Activated naive CD4-positive, alpha-beta T cell treated with anti-CD3 and anti-CD28 coated beads, Interleukin-2, amount 50 U/mL, for 16 hours (primary cell): ENCODE measurements around the gene SREBF2.
A peak's percentile ranks its signal among the peaks of the same experiment; 100 is the strongest.

Source experiments
- DNase-seq: peaks from one replicate; pipeline ENCODE4 v3.0.0-alpha.2; 2020

Gene SREBF2

DNA sequence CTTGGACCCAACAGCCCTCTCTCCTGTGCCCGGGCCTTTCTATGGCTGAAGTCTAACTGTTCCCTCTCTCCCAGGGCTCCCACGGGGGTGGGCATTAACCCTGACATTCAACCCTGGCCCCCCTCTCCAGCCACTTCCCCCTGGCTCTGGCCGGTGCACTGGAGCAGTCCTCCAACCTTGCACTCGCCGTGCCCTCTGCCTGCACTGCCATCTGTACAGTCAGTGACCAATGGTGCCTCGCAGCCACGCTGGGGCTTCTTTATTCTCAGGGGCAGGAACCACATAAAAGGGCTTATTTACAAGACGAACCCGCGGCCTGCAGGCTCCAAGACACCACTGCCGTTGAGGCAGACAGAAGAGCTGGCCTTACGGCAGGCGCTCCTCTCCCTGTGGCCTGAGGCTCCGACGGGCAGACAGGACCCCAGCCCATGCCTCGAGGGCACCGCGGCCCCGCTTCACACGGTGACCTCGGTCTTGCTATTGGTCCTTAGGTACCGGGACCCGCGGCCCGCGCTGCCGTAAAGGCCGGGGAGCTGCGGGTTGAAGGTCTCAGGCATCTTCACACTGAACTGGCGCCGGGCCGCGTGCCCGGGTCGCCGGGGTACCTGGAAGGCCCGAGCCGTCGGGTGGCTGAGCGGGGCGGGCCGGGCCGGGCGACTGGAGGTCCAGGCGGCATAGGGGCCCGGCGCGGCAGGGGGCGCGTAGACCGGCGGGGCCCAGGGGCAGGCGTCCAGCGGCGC lies 76.6 kb downstream of the SREBF2 start:
- DNase-seq = no peak

DNA sequence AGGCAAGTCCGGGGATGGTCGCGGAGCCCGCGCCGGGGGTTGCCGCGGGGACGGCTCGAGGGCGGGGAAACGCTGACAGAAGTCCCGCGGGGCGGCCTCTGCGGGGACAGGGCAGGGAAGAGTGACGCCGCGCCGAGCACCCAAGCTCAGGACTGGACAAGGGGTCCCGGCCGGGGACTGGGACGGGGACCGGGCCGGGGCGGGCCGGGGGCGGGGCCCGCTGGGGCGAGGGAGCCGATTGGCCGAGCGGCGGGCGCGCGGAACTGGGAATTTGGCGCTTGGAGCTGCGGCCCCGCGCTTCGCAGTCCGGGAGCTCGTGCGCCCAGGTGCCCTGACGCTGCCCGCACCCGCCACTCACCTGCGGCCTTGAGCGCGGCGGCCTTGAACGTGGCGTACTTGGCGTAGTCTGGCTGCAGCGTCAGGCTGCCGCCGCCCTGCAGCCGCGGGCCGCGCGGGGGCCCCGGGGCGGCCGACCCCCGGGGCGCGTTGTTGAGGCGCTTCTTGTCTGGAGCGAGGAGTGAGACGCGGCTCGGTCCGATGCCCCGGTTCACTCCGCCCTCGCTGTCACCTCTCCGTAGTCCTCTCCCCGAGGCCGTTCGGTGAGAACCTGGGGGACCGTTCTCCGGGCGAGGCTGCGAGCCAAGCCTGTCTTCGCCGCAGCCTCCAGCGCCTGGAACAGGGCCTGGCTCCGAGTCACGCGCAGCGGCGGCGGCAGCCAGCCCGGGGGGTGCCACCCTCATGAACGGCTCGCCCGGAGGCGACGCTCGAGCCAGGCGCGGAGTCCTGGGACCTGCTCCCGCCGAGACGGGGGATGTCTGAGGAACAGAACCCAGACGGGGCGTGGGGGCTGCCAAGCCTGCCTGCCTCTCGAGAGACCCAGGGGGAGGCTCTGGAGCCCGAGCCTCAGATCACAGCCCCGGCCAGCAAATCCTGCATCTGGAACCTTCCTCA lies 77.4 kb downstream of the SREBF2 start:
- peak; percentile 48 for DNase-seq

DNA sequence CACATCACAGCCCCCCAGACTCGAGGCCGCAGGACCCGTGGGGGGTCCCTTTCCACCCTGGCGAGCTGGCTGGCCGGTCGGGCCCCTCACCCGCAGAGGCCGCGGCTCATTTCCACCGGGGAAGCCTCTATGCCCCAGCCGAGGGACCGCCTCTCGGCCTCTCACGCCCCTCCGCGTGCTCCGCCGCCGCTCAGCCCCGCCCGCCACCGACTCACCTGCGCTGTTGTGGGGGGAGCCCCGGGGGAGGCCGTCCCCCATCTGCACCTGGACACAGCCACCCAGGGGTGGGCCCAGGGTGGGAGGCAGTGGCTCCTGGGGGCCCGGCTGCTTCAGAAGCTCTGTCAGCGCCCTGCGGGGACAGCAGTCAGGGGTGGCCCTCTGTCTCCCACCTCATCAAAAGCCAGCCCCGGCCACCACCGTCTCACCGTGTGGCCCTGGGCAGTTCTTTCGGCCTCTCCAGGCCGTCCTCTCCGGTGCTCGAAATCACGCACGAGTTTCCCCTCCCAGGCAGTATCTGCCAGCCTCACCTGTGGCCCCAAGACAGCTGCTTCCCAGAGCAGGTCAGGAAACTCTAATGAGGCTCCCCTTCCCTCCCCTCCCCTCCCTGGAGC lies 78.2 kb downstream of the SREBF2 start:
- no peak for DNase-seq

DNA sequence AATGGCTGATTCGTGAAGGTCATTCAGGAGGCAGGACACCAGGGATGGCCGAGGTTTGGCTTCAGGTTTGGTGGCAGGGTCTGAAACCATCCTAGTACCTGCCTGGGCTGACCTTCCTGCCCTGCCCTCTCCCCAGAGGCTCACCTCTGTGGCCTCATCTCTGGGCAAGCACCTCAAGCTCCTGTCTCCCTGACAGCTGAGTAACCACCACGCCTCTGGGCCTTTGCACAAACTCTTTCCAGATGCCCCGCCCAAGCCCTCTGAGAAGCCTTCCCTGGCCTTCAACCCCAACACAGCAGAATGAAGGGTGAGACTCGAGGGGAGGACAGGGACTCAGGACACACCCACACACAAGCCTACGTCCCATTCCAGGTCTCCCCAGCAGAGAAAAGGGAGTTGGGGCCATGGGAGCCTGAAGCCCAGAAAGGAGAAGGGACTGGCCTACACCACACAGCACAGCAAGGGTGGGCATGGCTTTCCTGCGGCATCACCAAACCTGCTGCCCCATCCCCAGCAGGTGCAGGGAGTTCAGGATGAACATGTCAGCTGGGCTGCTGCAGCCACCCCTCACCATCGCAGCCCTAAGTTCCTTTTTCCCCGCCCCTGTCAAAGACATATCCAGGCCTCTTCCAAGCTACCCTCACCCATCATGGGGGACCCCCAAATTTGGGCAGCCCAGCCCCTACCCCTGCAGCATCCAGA lies 79.6 kb downstream of the SREBF2 start:
- DNase-seq = no peak

DNA sequence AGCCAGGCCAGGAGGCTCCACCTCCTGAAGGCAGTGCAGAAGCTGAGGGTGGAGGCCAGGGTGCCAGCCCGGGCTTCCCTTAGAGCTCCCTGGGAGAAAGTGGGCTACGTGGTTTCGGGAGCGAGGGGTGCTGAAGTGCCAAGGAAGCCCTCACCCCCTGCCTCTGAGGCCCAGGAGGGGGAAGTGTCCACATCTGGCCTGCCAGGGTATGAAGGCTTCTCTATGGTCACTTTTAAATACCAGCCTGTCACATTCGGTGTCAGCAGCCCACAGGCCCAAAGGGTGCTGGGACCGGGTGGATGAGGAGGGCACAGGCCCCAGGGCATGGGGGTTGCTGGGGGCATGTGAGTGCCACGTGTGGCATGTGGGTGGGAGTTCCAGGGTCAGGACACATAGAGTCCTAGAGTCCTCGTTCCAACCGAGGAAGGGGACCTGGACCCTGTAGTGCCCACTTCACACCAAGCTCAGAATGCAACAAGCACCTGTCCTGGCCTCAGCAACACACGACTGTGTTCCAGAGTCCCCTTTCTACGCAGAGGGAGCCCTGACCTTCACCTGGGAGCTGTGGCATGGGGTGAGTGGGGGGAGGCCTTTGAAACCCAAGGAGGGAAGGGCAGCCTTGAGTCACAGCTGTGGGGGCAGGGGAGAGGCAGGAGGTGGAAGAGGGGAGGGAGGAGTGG lies 80.3 kb downstream of the SREBF2 start:
- DNase-seq = no peak

DNA sequence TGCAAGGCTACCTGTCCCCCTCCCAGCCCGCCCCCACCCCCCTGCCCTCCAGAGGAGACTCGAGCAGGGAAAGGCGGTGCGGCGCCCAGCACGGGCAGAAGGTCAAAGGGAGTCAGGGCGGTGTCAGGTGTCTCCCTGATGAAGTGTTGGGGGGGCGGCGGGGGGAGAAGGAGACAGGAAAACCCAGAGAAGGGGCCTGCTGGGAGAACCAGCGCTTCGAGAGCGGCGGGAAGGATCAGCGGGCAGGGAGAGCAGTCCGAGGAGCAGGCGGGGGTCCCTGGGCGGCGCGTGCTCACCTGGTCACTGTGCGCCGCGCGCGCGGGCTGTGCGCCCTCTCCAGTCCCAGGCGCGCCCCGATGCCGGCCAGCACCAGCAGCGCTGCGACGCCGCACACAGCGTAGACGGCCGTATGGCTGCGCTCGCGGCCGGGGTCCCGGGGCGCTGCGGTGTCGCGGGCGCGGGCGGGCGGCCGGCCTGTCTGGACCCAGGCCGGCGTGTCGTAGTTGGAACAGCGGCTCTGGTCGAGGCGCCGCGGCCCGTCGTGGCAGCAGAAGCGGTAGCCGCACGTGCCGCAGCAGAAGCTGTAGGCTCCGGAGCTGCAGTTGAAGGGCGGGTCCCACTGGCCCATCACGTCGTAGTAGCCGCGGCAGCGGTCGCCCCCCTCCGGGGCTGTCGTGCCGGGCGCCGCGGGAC lies 81.1 kb downstream of the SREBF2 start:
- no peak for DNase-seq

DNA sequence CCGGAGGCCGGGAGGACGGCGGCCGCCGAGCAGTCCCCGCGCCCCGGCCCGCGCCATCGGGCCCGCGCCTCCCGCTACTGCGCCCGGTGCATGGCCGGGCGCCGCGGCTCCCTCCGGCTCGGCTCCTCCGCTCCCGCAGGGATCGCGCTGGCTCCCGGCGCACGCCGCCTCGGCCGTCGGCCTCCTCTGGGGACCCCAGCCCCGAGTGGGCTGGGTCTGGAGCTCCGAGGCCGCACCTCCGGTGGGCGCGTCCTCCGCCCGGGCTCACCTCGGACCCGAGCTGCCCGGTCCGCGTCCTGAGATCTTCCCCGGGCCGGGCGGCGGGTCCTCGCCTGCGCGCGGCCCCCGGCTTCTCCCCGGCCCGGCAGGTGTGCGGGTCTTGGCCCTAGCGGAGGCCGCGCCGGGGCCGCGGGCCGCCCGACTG lies 81.7 kb downstream of the SREBF2 start:
- no peak for DNase-seq

DNA sequence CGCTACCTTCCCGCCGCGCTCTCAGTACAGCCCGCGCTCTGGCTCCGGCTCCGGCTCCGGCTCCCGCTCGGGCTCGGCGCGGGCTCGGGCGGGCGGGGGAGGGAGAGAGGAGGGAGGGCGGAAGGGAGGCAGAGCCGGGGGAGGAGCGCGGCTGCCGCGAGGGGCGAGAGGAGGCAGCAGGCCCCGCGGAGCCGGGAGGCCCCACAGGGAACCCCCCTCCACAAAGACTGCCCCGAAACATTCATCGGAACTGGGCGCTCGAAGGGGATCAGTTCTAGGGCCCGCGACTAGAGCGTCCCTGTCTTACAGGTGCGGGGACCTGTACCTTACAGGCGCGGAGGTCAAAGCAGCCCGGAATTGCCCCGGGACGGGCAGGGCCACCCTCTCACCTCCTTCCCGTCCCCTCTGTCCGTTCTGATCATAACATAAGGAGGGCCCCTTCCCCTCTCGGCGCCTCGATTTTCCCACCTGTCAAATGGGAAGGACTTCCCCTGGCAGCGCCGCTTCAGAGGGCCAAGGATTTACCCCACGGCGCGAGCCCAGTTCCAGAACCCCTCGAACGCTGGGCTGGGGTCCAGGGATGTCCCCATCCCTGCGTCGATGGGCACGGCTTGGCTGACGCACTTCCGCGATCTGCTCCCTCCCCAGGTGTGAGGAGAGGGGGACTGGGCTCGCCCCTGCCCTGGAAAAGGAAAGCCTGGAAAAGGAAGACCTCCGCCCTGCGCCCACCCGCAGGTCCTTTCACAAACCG lies 82.3 kb downstream of the SREBF2 start, which contains the start of gene SHISA8:
Gene SHISA8, minus strand, starts transcription at position 40 of the 751 bp plus-strand sequence. CDS start 407 bp downstream, outside the sequence.
- DNase-seq = peak; percentile 68

DNA sequence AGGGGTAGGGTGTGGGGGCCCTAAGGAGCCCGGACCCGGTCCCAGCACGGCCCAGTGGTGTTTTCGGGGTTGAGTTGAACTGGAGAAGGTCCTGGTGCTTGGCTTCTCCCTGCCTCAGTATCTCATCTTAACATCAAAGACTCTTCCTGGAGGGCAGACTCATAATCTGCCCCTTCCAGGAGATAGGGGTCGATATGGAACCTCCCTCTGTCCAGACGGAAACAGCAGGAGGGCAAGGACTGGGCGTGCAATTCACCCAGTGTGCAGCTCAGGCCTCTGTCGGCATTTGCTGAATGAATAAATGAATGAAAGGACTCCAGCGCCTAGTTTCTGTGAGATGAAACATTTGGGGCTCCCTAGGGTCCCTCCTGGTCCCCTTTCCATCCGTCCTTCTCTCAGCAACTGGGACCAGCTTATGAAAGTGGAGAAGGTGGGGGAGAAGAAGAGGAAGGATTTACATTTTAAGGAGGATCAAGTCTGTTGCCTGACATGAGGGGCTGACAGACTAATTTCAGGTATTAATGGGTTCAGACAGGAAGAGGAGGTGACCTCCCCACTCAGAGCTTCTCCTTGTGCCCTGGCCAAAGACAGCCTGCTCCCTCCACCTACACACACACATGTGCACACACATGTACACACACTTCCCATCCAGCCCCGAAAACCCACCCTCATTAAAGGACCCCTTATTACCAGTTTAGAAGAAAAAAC lies 83.0 kb downstream of the SREBF2 start:
- DNase-seq = no peak

DNA sequence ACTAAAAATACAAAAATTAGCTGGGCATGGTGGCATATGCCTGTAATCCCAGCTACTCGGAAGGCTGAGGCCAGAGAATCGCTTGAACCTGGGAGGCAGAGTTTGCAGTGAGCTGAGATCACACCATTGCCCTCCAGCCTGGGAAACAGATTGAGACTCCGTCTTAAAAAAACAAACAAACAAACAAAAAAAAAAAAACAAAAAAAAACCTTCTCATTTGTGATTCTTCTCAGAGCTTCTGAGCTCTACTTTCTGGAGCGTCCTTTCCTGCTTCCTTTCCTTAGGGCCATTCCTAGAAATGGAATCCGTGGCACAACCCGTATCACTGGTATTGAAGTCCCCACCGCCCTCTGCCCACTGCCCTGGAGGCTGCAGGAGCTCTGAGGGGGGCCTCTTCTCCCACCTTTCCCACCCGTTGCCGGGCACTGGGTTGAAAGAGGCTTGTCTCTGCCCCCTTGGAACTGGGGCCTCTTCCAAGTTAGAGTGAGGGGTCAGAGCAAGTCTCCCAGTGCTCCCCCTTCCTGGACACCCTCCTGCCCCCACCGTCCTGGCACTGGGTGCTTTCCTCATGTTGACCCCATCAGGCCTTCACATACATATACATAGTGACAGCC lies 83.9 kb downstream of the SREBF2 start:
- no peak for DNase-seq

DNA sequence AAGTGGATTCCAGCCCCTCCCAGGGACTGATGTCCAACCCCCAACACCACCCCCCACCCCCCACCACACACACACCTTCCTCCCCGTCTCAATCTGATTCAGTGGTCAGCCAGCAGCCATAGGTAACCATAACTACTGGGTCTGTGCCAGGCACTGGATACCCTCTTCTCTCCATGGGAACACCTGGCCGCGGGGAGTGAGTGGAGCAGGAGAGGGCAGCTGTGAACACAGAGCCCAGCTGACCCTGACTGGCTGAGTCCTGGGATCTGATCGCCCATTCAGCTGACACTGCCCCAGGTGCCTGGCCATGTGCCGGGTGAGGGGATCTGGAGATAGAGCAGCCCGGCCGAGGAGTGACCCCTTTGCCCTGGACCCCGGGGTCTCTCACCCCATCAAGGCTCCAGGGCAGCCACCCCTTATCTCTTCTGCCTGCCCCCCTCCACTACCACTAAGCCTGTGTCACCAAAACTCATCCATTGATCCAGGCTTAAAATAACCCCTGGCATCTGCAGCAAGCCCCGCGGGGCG lies 84.5 kb downstream of the SREBF2 start:
- DNase-seq = no peak

DNA sequence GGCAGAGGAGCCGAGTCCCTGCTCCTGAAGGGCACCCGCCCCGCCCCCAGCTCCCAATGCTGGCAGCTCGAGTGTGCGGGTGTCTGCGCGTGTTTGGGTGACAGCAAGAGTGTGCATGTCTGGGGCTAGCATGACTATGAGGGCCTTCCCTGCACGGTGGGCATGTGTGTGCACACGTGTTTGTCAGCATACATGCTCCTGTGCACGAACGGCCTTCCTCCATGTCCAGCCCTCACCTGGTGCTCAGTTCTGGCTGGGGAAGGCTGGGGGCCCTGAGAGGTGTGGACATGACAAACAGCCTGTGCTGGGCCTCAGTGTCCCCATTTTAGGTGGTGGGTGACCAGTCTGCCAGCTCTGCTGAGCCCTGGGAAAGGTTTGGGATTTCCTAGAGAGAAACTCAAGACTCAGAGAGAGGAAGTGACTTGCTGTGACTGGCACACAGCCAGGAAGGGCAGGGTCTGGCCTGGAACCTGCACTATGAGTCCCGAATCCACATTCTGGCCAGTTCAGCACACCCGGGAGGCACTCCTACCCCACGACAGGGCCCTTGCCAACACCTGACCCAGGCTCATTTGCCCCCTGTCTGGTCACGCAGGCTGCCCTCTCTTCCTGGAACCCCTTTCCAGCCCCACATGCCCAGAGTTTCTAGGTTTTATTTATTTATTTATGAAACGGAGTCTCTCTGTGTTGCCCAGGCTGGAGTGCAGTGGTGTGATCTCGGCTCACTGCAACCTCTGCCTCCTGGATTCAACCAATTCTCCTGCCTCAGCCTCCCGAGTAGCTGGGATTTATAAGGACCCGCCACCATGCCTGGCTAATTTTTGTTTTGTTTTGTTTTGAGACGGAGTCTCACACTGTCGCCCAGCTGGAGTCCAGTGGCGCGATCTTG lies 85.2 kb downstream of the SREBF2 start:
- no peak for DNase-seq

DNA sequence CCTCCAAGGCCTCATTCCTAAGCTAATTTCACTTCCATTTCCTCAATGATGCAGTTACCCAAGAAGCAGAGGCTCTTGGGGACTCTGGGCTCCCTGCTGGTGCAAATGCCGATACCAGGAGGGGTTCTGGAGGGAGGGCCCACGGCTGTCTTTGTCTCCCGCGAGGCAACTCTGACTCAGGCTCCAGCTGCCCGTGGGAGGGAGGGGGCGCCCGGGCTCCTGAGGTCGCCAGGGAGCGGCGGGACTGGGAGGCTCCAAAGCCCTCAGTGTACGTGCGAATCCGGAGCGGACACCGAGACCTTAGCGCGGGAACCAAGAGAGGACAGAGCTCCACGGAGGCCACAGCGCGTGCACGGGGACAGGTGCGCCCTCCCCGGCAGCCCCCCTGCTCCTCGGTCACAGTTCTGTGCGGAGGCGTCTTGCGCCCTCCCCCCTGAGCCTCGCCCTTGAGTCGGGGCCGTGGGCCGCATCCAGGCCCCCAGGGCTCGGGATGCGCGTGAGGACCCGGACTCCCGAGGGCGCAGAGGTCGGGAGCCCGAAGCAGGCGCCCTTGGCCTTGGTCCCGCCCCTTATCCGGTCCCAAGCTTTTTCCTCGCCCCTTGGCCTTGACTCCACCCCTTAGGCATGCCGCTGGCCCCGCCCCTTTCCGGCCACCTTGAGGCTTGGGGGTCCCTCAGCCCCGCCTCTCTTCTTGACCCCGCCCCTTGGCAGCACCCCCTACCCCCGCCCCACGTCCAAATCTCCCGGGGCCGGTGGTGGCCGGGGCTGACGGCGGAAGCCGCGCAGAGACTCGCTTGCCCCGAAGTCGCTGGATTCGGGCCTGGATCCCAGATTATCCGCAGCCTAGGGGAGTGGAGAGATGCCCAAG lies 86.7 kb downstream of the SREBF2 start:
- DNase-seq = peak; percentile 53

DNA sequence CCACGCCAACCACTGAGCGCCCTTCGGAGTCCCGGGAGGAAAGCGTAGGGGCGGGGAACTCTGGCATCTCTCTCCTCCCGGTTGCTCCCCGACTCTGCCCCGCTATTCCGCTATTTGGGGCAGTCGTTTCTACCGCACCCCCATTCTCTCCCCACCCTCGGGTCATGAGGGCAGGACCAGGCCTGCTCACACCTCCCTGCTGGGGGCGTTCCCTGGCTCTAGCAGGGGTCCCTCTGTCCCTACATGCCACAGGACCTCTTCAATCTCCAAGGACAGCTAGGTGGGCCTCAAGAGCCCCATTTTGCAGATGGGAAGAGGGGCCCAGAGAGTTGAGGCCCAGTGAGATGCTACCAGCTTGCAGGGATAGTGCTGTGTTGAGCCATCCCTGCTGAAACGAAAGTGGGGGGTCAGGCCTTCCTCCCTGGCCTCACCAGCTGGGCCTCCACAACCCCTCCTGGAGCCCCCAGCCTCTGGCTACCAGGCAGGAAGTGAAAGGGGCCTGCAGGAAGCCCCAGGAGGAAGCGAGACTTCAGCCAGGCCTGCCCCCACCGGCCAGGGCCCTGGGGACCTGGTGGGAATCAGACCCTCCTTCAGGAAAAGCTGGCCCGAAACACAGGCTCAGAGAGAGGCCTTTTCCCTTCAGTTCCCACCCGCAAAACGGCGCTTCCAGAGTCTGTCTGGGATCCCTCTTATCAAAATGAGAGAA lies 87.5 kb downstream of the SREBF2 start:
- no peak for DNase-seq

DNA sequence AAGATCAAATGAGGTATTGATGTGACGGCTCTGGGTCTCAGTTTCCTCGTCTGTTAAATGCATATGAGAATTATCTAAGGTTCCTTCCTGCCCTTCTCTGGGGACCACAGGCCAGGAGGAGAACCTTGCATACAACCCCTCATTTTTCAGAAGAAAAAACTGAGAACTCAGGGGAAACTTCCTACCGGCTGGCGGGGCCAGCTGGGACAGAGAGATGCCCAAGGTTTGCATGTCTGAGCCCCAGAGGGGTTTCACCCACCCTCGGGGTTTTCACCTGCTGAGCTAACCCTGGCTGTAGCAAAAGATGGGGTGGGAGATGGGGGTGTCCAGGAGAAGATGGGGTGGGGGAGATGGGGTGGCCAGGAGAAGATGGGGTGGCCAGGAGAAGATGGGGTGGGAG lies 89.4 kb downstream of the SREBF2 start:
- DNase-seq = no peak

DNA sequence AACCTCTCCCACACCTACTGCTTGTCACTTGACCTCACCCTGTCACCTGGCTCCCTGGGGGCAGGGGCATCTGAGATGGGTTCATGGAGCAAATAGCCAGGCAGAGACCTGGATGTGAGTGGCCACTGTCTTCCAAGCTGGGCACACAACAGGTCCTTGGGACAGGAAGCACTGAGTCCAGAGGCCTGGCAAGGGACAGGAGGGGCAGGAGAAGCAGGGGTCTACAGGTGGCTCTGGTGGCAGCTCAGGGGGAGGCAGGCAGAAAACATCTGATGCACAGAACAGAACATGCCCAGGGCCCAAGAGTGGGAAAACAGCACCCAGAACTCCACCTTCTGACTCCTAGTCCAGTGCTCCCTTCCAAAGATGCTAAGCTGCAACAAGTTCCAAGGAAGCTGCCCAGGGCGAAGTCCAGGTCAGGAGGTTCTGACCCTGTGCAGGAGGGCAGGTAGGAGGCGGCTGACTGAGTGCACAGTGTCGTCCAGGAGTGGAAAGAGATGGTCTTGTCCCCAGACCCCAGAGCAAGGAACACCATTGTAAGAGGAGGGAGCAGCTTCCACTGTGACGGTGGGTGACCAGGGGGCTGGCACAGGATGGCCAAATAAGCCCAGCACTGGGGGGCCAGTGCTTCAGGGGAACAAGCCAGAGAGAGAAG lies 90.2 kb downstream of the SREBF2 start:
- no peak for DNase-seq
